GM19328 (cell line): Measurements from ENCODE around the gene FTSJ1.
"Not testable (repeated sequence)": the region's sequence is repeated elsewhere in the genome, so short reads cannot be mapped to it uniquely, and the experiment has no call there.

Source experiments
- ATAC-seq: cut with Tn5 transposase; IDR thresholded peaks from one replicate; pipeline ENCODE4 v1.9.1; 2021; ENCODE audit warnings: mild to moderate bottlenecking, moderate library complexity; ENCODE audit not compliant: unreplicated experiment

The FTSJ1 gene

GRCh38 chrX:48475774-48476577, at the start of gene FTSJ1:
Gene FTSJ1, plus strand, starts transcription at chrX:48476199. Its CDS starts 1,849 bp downstream, at chrX:48478048.
- peak; percentile 81 for ATAC-seq

GRCh38 chrX:48427027-48427716, 48.8 kb upstream of the FTSJ1 start:
- ATAC-seq: not testable (repeated sequence)

- ATAC-seq: not testable (repeated sequence)
These were observed 46.4 kb upstream of the FTSJ1 start for GRCh38 chrX:48429606-48430005.

GRCh38 chrX:48430166-48430565, 45.8 kb upstream of the FTSJ1 start:
- not testable (repeated sequence) for ATAC-seq

GRCh38 chrX:48433713-48434112, 42.3 kb upstream of the FTSJ1 start:
- not testable (repeated sequence) for ATAC-seq

GRCh38 chrX:48447201-48447600, 28.8 kb upstream of the FTSJ1 start:
- not testable (repeated sequence) for ATAC-seq

- ATAC-seq: no peak
These were observed 25.9 kb upstream of the FTSJ1 start for GRCh38 chrX:48450076-48450475.

GRCh38 chrX:48451708-48452107, 24.3 kb upstream of the FTSJ1 start:
- no peak for ATAC-seq

GRCh38 chrX:48456628-48457331, 19.2 kb upstream of the FTSJ1 start:
- no peak for ATAC-seq

- ATAC-seq: no peak
These were observed 17.3 kb upstream of the FTSJ1 start for GRCh38 chrX:48458711-48459110.

- no peak for ATAC-seq
These were observed 16.5 kb upstream of the FTSJ1 start for GRCh38 chrX:48459483-48459882.

GRCh38 chrX:48460031-48460430, 16.0 kb upstream of the FTSJ1 start:
- ATAC-seq: no peak

GRCh38 chrX:48460606-48461005, 15.4 kb upstream of the FTSJ1 start:
- no peak for ATAC-seq

- ATAC-seq: no peak
These were observed 14.2 kb upstream of the FTSJ1 start for GRCh38 chrX:48461830-48462229.

- no peak for ATAC-seq
These were observed 10.6 kb upstream of the FTSJ1 start for GRCh38 chrX:48465336-48465933.

GRCh38 chrX:48466696-48467095, 9.3 kb upstream of the FTSJ1 start:
- no peak for ATAC-seq

GRCh38 chrX:48467281-48467761, 8.7 kb upstream of the FTSJ1 start:
- ATAC-seq: no peak

- no peak for ATAC-seq
These were observed 7.7 kb upstream of the FTSJ1 start for GRCh38 chrX:48468247-48468671.

GRCh38 chrX:48468693-48469691, 7.0 kb upstream of the FTSJ1 start:
- no peak for ATAC-seq
